HepG2 (cell line): Measurements from ENCODE around the gene MAN2B2. TPM values are rescaled to one million over a fixed set of nuclear protein-coding genes. Genes with fewer than 3 reads are reported as not detected.

Experiments
- ATAC-seq: fragments of 200-7000 bp; cut with Tn5 transposase; 3 replicates; pipeline ENCODE4 v1.9.1; 2020; ENCODE audit warnings: mild to moderate bottlenecking, moderate library complexity
- BruUV-seq: library from RNA; stranded (reverse); fragments of 400-500 nt; replicated peaks from 2 replicates; lab custom pipeline; 2021; lab: Mats Ljungman, UMichigan
- CTCF ChIA-PET: fragments of 300-600 bp; formaldehyde crosslinking; extraction: SDS; loops from one replicate; lab custom pipeline; 2021; ENCODE audit warnings: low total read pairs, inconsistent platforms, low intra/inter-chr PET ratio; lab: Yijun Ruan, JAX
- POLR2A ChIA-PET: fragments of 350-600 bp; sonication (Branson Sonifier 250); formaldehyde crosslinking; loops from one replicate; lab custom pipeline; 2020; ENCODE audit warnings: antibody characterized with exemption, inconsistent platforms; lab: Yijun Ruan, JAX
- DNase-seq: peaks from one replicate; pipeline ENCODE4 v3.0.0-alpha.2; 2015; ENCODE audit warnings: low spot score
- FAIRE-seq: peaks from 3 replicates; lab custom pipeline; 2011; peaks lifted over from hg19 to GRCh38; lab: Jason Lieb, UNC
- H2AFZ ChIP-seq: one replicate; pipeline ENCODE4 v1.6.1; 2011; ENCODE audit warnings: low read length, inconsistent platforms
- H3K27ac ChIP-seq: fragments of 300-600 bp; 3 replicates; pipeline ENCODE4 v1.8.0; 2011; ENCODE audit warnings: mixed run types, mild to moderate bottlenecking, mixed read lengths, low read length, inconsistent platforms; ENCODE audit not compliant: insufficient read depth; ENCODE audit errors: extremely low read length
- H3K27me3 ChIP-seq, 2 experiments: fragments of 200-600 bp in 1 of 2; 2 replicates in 1 of 2; 3 replicates in 1 of 2; pipeline versions ENCODE4 v1.6.0 to v1.8.0; 2011; ENCODE audit warnings: low read length in 2 of 2, mild to moderate bottlenecking in 2 of 2, moderate library complexity in 2 of 2, inconsistent platforms in 1 of 2; ENCODE audit not compliant: insufficient read depth in 2 of 2, control insufficient read depth in 1 of 2
- H3K36me3 ChIP-seq, 2 experiments: fragments of 200-600 bp in 1 of 2; replicated peaks in 1 of 2; 2 replicates in 1 of 2; 3 replicates in 1 of 2; pipeline versions ENCODE4 v1.5.1 to v1.8.0; 2011; ENCODE audit warnings: low read length in 2 of 2, inconsistent platforms in 1 of 2; ENCODE audit not compliant: insufficient read depth in 2 of 2, control insufficient read depth in 1 of 2
- H3K4me1 ChIP-seq: 2 replicates; pipeline ENCODE4 v1.5.1; 2012; ENCODE audit warnings: low read length, inconsistent platforms; ENCODE audit not compliant: insufficient read depth
- H3K4me2 ChIP-seq: 2 replicates; pipeline ENCODE4 v1.6.0; 2011; ENCODE audit warnings: low read depth, low read length, inconsistent platforms
- H3K4me3 ChIP-seq, 3 experiments: fragments of 200-600 bp in 1 of 3; sonication (generic), shearing (Covaris generic) in 1 of 3; replicated peaks in 1 of 3; 2 replicates each; pipeline ENCODE4 v1.5.1; 2011 to 2016; ENCODE audit warnings: low read length in 3 of 3, inconsistent platforms in 2 of 3, low read depth in 2 of 3, mild to moderate bottlenecking in 2 of 3, control low read depth in 1 of 3, mixed read lengths in 1 of 3; ENCODE audit not compliant: insufficient read depth in 1 of 3
- H3K79me2 ChIP-seq: one replicate; pipeline ENCODE4 v1.6.1; 2011; ENCODE audit warnings: low read length, inconsistent platforms; ENCODE audit not compliant: insufficient read depth
- H3K9ac ChIP-seq: 2 replicates; pipeline ENCODE4 v1.6.0; 2011; ENCODE audit warnings: mild to moderate bottlenecking, low read depth, low read length, inconsistent platforms; ENCODE audit not compliant: insufficient read depth
- H3K9me3 ChIP-seq: 2 replicates; pipeline ENCODE4 v1.5.1; 2012; ENCODE audit warnings: mild to moderate bottlenecking, low read length
- H4K20me1 ChIP-seq: 2 replicates; pipeline ENCODE4 v1.6.0; 2011; ENCODE audit warnings: inconsistent platforms, mild to moderate bottlenecking, low read length, moderate library complexity; ENCODE audit not compliant: insufficient read depth
- ZNF747 ChIP-seq: sonication (generic); formaldehyde crosslinking; IDR thresholded peaks from 2 replicates; pipeline ENCODE4 v1.8.1; 2023; ENCODE audit warnings: missing genetic modification reagents, mild to moderate bottlenecking, borderline replicate concordance
- WGBS: methylation state at CpG from one replicate; pipeline ENCODE4 v1.1.6; 2017; ENCODE audit warnings: low lambda C conversion rate; 5-methylcytosine and 5-hydroxymethylcytosine counted together
- in situ Hi-C: cut with HindIII; loops from 2 replicates; pipeline ENCODE4 v1.10.0; 2017; ENCODE audit warnings: low pct_unique_long_range_greater_than_20kb; ENCODE audit not compliant: extremely low pct_ligation_motif_present
- intact Hi-C: fragments of 100-400 bp; cut with micrococcal nuclease; formaldehyde crosslinking; loops from one replicate; pipeline ENCODE4 v1.10.0; 2022; ENCODE audit not compliant: unreplicated experiment
- polyA plus RNA-seq, 8 experiments: library from polyadenylated mRNA; depleted of rRNA in 3 of 8; stranded (reverse) in 7 of 8; unstranded in 1 of 8; fragments of >200 nt; fragmentation: Illumina TruSeq in 4 of 8; extraction: Trizol in 4 of 8; gene quantifications; 2 replicates each; pipeline versions ENCODE4 v1.2.1 to v1.2.3, GENCODE V29; 2011 to 2016; ENCODE audit warnings: low read depth in 4 of 8, missing spikeins in 1 of 8, mixed read lengths in 1 of 8; ENCODE audit not compliant: insufficient read depth in 1 of 8
- total RNA-seq, 5 experiments: library from RNA; depleted of rRNA; stranded (reverse); fragments of >200 nt; fragmentation: Illumina TruSeq; extraction: Trizol; gene quantifications; 2 replicates each; pipeline ENCODE4 v1.2.3, GENCODE V29; 2016; ENCODE audit warnings: low read depth in 1 of 5
- TF ChIP-seq, protein P1 (sequence below): sonication (generic); formaldehyde crosslinking; IDR thresholded peaks from 2 replicates; pipeline ENCODE4 v1.4.0; 2020; ENCODE audit warnings: low read depth, mild to moderate bottlenecking, missing genetic modification reagents
- TF ChIP-seq, protein P2 (sequence below): sonication (generic); formaldehyde crosslinking; IDR thresholded peaks from 2 replicates; pipeline ENCODE4 v1.4.0; 2020; ENCODE audit warnings: missing genetic modification reagents, borderline replicate concordance

MAN2B2 gene
- total and polyA plus RNA-seq, 2 of the 13 experiments (the other 11 are each of a cell fraction or from before 2014, with no cell fraction given) = 4.8 to 5.4 TPM

DNA sequence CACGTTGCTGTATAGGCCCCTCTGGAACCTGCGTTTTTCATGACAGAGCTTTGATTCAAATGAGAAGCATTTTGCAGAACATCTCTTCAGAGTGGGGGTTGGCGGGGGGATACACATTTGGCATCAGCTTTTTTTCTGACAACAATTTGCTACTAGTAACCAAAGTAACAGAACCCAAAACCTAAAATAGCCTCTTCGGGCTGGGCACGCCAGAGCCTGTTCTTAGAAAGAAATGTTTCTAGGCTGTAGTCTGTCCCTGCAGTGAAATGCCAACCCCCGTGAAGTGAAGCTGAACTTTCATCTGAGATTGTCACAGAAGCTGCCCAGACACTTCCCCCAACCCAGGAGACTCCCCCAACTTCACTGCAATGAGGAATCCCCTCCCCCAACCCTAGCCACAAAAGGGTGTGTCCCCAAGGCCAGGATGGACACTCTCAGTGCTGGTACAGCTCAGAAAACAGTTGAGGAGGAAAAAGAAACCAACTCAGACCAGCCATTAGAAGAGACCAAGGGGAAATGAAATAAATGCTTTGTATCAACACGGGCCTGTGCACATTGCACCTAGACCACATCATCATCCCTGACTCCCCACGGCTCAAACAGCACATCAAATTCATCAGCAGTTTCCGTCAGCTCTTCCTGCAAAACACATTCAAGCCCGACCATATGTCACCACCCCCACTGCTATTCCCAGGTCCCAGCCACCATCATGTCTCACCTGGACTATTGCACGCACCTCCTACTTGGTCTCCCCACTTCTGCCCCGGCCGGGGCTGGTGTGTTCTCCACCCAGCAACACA, 8.4 kb upstream of the MAN2B2 start:
- no TSS peak for BruUV-seq
- H3K36me3 ChIP-seq = no peaks in the 10 kb centered on the region
- in situ Hi-C loops = loop anchor here (25.0 kb wide), 1 partner anchor 329 kb away; no protein-coding TSS in a partner anchor
- POLR2A ChIA-PET = interaction anchor here (1.1 kb wide), 1 partner anchor 8 kb away, joined by 3 read pairs; no protein-coding TSS in a partner anchor
- ATAC-seq = no peak
- no peaks in the 10 kb centered on the region for H3K79me2 ChIP-seq
- CTCF ChIA-PET = no interaction called here
- H3K9ac ChIP-seq = no peak overlapping the region
- no peak overlapping the region for H3K27ac ChIP-seq
- FAIRE-seq = no peak
- H3K4me1 ChIP-seq = no peaks in the 10 kb centered on the region
- 16% methylated on average over 13 of the region's 13 CpGs for WGBS
- H3K27me3 ChIP-seq = peaks cover 15 to 78% of the 10 kb centered on the region in 2 experiments; a peak in 4 of 5 replicates
- H3K4me3 ChIP-seq = no peak overlapping the region
- H4K20me1 ChIP-seq = 0 out of 2 replicates have a peak, but pooled peaks cover 4% of the 10 kb centered on the region
- H3K9me3 ChIP-seq = peaks cover 2% of the 10 kb centered on the region; the same call in 1 of the 2 replicates
- DNase-seq = no peak
- intact Hi-C loops = no loop called here
- H2AFZ ChIP-seq = no peak overlapping the region
- TF ChIP-seq, protein P1, sequence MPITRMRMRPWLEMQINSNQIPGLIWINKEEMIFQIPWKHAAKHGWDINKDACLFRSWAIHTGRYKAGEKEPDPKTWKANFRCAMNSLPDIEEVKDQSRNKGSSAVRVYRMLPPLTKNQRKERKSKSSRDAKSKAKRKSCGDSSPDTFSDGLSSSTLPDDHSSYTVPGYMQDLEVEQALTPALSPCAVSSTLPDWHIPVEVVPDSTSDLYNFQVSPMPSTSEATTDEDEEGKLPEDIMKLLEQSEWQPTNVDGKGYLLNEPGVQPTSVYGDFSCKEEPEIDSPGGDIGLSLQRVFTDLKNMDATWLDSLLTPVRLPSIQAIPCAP = no peak
- TF ChIP-seq, protein P2, sequence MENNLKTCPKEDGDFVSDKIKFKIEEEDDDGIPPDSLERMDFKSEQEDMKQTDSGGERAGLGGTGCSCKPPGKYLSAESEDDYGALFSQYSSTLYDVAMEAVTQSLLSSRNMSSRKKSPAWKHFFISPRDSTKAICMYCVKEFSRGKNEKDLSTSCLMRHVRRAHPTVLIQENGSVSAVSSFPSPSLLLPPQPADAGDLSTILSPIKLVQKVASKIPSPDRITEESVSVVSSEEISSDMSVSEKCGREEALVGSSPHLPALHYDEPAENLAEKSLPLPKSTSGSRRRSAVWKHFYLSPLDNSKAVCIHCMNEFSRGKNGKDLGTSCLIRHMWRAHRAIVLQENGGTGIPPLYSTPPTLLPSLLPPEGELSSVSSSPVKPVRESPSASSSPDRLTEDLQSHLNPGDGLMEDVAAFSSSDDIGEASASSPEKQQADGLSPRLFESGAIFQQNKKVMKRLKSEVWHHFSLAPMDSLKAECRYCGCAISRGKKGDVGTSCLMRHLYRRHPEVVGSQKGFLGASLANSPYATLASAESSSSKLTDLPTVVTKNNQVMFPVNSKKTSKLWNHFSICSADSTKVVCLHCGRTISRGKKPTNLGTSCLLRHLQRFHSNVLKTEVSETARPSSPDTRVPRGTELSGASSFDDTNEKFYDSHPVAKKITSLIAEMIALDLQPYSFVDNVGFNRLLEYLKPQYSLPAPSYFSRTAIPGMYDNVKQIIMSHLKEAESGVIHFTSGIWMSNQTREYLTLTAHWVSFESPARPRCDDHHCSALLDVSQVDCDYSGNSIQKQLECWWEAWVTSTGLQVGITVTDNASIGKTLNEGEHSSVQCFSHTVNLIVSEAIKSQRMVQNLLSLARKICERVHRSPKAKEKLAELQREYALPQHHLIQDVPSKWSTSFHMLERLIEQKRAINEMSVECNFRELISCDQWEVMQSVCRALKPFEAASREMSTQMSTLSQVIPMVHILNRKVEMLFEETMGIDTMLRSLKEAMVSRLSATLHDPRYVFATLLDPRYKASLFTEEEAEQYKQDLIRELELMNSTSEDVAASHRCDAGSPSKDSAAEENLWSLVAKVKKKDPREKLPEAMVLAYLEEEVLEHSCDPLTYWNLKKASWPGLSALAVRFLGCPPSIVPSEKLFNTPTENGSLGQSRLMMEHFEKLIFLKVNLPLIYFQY (CRISPR knock-in tag) = no peak
- TF ChIP-seq ZNF747 (CRISPR knock-in tag) = no peak
- TF ChIP-seq, all 625 proteins: peak for 0
- no peak overlapping the region for H3K4me2 ChIP-seq
